Measurements from ENCODE around the gene SULT1C3. TPM values are rescaled to one million over a fixed set of nuclear protein-coding genes. Genes with fewer than 3 reads are reported as not detected.

Gene SULT1C3
- total RNA-seq, 1 experiment from 2014 or later, result not detected

DNA sequence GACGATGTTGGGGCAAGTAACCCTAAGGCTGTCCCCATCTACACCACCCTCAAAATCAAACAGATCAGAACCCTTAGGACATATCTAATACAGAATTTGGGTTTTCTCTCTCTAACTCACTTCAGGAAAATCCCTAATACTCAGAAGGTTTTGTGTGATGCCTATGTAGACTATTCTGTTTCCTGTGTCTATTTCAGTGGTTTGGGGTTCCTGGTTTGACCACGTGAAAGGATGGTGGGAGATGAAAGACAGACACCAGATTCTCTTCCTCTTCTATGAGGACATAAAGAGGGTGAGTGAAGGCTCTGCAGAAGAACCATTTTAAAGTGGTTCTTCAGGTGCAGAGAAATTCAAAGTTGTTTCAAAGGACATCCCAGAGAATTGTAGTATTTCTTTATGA, 65.2 kb downstream of the SULT1C3 start:
- Histone ChIP-seq H3K4me1 (no peaks in the 10 kb centered on the region), H3K27ac (no peak overlapping the region), H3K27me3 (no peaks in the 10 kb centered on the region), H3K36me3 (no peaks in the 10 kb centered on the region), H3K9me3 (replicated peaks) (no peaks in the 10 kb centered on the region), H3K4me3 (no peak overlapping the region)
- DNase-seq, result no peak

- H3K9me3 ChIP-seq (replicated peaks), result no peaks in the 10 kb centered on the region
- no peaks in the 10 kb centered on the region for H3K36me3 ChIP-seq
- no peaks in the 10 kb centered on the region for H3K4me1 ChIP-seq
- no peak overlapping the region for H3K27ac ChIP-seq
- DNase-seq, result no peak
- H3K27me3 ChIP-seq, result no peaks in the 10 kb centered on the region
- no peak overlapping the region for H3K4me3 ChIP-seq
Measured at GRCh38 chr2:108305901-108306300, 66.1 kb downstream of the SULT1C3 start.

DNA sequence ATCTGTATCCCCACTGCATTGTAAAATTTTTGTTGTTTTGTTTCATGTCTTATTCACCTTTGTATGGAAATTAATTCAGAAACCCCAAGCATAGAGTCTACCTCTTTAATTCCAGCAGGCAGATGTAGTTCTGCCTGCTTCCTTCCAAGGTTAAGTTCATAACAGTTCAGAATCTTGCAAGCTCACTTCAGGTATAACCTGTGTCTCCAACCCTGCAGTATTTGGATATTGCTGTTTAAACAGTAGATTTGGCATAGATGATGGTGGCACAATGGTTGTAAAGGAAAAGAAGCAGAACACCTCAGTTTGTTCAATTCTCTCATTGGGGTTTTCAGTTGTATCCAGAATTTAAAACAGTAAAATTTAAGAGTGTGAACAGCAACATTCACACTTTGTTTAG, 70.1 kb downstream of the SULT1C3 start:
- no peak overlapping the region for H3K4me3 ChIP-seq
- no peaks in the 10 kb centered on the region for H3K36me3 ChIP-seq
- H3K4me1 ChIP-seq, result no peaks in the 10 kb centered on the region
- no peak overlapping the region for H3K27ac ChIP-seq
- no peak for DNase-seq
- H3K9me3 ChIP-seq (replicated peaks), result no peaks in the 10 kb centered on the region
- H3K27me3 ChIP-seq, result no peaks in the 10 kb centered on the region

Other genes with a start within 250 kb of the SULT1C3 start
- not detected in 2 replicates for gene SULT1C2, start 48.9 kb downstream of the SULT1C3 start, total RNA-seq (2014; rRNA removed; shearing (Covaris generic))
- gene SULT1C4, start 138.0 kb downstream of the SULT1C3 start, total RNA-seq (2014; rRNA removed; shearing (Covaris generic)), result 1.6 and 2.4 TPM in 2 replicates
- gene GCC2, start 209.2 kb downstream of the SULT1C3 start, total RNA-seq (2014; rRNA removed; shearing (Covaris generic)), result 19.0 and 29.1 TPM in 2 replicates